Stomach smooth muscle (tissue), 2 donors: ENCODE measurements around the gene RFX5.

Experiments used
- H3K27ac ChIP-seq: one replicate; pipeline ENCODE4 v1.7.0; 2013; ENCODE audit warnings: mild to moderate bottlenecking, low read length, inconsistent platforms
- H3K27me3 ChIP-seq, 2 donors: one replicate each; pipeline ENCODE4 v1.7.0; 2013; ENCODE audit warnings: low read length in 2 of 2; ENCODE audit not compliant: insufficient read depth in 2 of 2, control insufficient read depth in 1 of 2
- H3K36me3 ChIP-seq, 2 donors: one replicate each; pipeline ENCODE4 v1.7.0; 2013; ENCODE audit warnings: low read length in 2 of 2; ENCODE audit not compliant: control insufficient read depth in 2 of 2, insufficient read depth in 2 of 2
- H3K4me1 ChIP-seq: one replicate; pipeline ENCODE4 v1.7.0; 2013; ENCODE audit warnings: low read length; ENCODE audit not compliant: control insufficient read depth, insufficient read depth
- H3K4me3 ChIP-seq, 2 donors: one replicate each; pipeline ENCODE4 v1.7.0; 2013; ENCODE audit warnings: low read length in 2 of 2
- H3K9ac ChIP-seq, 2 donors: one replicate each; pipeline ENCODE4 v1.7.0; 2013; ENCODE audit warnings: low read length in 2 of 2, mild to moderate bottlenecking in 1 of 2
- H3K9me3 ChIP-seq, 2 donors: one replicate each; pipeline ENCODE4 v1.7.0; 2013; ENCODE audit warnings: low read length in 2 of 2; ENCODE audit not compliant: control insufficient read depth in 2 of 2
- donor health status: healthy.
- donor health status: Pancreatic carcinoma.

The RFX5 gene

DNA sequence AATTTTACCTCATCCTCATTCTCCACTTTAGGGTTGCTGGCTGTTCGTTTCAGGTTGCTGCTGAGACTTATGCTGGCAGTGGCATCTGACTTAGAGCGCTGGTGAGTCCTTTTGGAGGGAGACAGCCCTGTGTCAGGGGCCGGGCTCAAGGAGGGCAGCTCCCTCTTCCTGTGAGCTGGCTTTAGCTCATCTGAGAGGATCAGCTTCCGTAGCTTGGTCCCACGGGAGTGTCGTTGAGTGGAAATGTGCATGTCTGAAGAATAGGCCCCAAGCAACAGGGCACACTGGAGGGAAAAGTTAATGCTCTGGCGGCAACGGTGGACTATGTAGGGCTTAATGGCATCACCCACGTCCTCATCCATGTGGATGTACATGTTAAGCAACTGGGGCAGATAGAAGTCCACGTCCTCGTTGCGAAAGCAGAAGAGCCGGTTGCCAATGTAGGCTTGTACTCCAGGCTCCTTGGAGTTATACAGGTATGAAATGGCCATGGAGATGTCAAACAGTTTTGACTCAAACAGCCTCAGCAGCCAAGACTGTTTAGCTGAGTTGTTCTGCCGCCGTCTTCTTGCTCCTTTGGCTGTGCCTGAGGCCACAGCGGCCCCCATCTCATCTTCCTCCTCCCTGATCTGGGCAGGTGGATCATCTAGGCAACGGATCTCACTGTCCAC lies 31.4 kb downstream of the RFX5 start:
- Histone ChIP-seq H3K9me3 (no peaks in the 10 kb centered on the region), H3K27ac (no peak overlapping the region), H3K4me1 (peaks cover 37% of the 10 kb centered on the region), H3K4me3 (no peak overlapping the region), H3K27me3 (no peaks in the 10 kb centered on the region), H3K9ac (no peak overlapping the region), H3K36me3 (peaks cover 32 to 41% of the 10 kb centered on the region in 2 donors)

DNA sequence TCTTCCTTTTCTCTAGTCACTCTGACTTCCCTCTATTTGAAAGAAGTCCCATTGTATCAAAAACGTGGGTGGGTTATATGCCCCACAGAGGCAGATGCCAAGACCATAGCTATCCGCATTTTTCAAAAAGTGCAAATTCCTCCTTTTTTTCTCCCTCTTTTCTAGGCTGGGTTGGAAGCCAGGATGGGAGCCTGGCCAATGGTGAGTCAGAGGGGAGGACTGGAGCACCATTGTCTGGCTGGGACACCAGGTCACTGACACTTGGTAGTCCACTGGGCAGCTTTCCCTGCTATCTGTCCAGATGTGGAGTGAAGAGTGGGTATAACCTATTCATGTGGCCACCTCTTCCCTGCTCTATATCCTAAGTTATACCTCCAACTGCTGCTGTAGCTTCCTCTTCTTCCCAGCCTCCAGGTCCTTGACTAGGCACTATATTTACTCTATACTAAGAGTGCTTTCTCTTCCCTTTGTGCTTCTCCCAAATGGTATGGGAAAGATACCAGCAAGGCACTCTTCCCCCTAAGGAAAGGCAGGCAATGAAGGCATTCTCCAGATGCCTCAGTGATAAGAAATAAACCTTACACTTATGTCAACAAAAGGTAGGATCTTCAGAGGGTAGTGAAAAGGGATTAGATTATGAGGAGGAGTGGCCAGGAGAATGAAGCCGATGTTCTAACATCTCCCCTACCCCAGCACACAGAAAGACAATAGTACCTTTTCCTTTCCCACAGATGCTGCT lies 32.7 kb downstream of the RFX5 start:
- Histone ChIP-seq H3K36me3 (peaks cover 30 to 39% of the 10 kb centered on the region in 2 donors), H3K9ac (peak overlapping the region in 1 of 2 donors; percentile 13), H3K27me3 (no peaks in the 10 kb centered on the region), H3K9me3 (no peaks in the 10 kb centered on the region), H3K27ac (no peak overlapping the region), H3K4me3 (no peak overlapping the region), H3K4me1 (peaks cover 47% of the 10 kb centered on the region)

- H3K9me3 ChIP-seq, result no peaks in the 10 kb centered on the region
- H3K36me3 ChIP-seq, result peaks cover 34 to 43% of the 10 kb centered on the region in 2 donors
- no peak overlapping the region for H3K4me3 ChIP-seq
- H3K9ac ChIP-seq, result peak overlapping the region in 1 of 2 donors; percentile 21
- H3K4me1 ChIP-seq, result peaks cover 49% of the 10 kb centered on the region
- peak overlapping the region; percentile 6 for H3K27ac ChIP-seq
- no peaks in the 10 kb centered on the region for H3K27me3 ChIP-seq
Measured at GRCh38 chr1:151313501-151313900, 33.6 kb downstream of the RFX5 start.

- peaks cover 49% of the 10 kb centered on the region for H3K4me1 ChIP-seq
- peak overlapping the region; percentile 6 for H3K27ac ChIP-seq
- no peak overlapping the region for H3K4me3 ChIP-seq
- no peaks in the 10 kb centered on the region for H3K27me3 ChIP-seq
- no peak overlapping the region for H3K9ac ChIP-seq
- H3K36me3 ChIP-seq, result peaks cover 41 to 50% of the 10 kb centered on the region in 2 donors
- no peaks in the 10 kb centered on the region for H3K9me3 ChIP-seq
Measured at GRCh38 chr1:151312826-151313225, 34.2 kb downstream of the RFX5 start.

DNA sequence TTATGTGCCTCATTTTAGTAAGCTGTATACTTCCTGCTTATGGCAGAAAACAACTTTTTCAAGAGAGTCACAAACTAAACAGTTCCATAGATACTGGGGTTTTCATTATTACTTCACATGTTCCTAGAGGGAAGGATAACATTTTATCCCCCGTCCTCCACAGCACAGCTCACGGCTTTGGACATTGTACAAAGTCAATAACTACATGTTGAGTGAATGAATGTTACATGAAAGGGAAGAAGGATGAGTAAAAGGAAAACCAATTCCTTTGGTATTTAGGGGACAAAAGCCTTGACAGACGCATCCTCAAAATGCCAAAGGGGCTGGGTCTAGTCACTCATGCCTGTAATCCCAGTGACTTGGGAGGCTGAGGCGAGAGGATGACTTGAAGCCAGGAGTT lies 34.6 kb downstream of the RFX5 start:
- no peaks in the 10 kb centered on the region for H3K27me3 ChIP-seq
- peak overlapping the region in 1 of 2 donors; percentile 42 for H3K9ac ChIP-seq
- peak overlapping the region; percentile 76 for H3K27ac ChIP-seq
- peaks cover 43 to 54% of the 10 kb centered on the region in 2 donors for H3K36me3 ChIP-seq
- H3K9me3 ChIP-seq, result no peaks in the 10 kb centered on the region
- H3K4me3 ChIP-seq, result no peak overlapping the region
- H3K4me1 ChIP-seq, result peaks cover 49% of the 10 kb centered on the region

DNA sequence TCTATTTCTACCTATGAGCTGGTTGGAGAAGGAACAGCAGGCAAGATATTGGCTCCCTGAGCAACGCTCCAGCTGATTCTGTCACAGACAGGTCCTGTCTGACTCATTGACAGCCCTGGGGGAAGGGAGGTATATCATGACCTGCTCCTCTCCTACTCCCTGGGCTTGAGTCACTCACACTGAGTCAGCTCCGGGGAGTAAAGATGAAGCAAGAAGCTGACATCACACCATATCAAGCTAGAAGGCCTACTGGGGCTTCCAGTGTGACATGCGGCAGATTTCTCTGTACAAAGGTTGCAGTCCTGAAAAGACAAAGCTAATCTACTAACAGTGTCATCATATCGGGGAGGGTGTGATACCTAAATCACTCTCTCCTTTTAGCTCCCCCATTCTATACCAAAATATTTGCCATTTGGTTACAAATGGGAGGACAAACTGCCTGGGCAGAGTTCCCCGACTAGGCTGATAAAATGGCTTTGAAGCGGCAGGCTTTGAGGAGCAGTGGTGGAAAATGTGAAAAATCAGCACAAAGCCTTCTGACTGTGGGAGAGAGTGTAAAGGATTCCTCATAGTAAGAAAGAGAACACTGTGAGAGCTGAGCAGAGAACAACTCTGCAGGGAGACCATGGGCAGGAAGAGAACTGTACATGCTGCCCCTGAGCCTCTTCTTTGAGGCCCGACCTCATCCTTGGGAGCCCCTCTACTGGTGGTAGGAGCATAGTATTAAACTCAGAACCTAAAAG lies 35.3 kb downstream of the RFX5 start:
- Histone ChIP-seq H3K4me1 (peaks cover 49% of the 10 kb centered on the region), H3K27me3 (no peaks in the 10 kb centered on the region), H3K27ac (peak overlapping the region; percentile 76), H3K9ac (peak overlapping the region; percentile 42 to 51), H3K9me3 (no peaks in the 10 kb centered on the region), H3K36me3 (peaks cover 47 to 58% of the 10 kb centered on the region in 2 donors), H3K4me3 (peak overlapping the region in 1 of 2 donors; percentile 3)

DNA sequence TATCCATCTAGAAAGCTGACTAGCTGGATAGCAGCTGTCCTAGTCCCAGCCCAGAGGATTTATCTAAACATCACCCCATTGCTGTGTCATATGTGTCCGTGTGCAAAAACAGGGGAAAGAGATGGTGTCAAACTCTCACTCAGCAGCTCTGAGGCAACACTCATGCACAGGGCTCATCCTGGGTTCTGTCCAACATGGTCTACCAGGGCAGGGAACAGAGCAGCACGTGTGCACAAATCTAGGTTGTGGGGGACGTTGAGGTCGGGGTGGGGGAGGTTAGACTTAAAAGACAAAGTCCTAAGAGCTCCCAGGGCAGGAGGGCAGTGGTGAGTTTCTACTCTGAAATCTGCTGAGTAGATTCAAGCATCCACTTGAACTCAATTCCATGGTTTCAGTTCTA lies 36.0 kb downstream of the RFX5 start:
- Histone ChIP-seq H3K4me1 (peaks cover 49% of the 10 kb centered on the region), H3K27ac (peak overlapping the region; percentile 76), H3K36me3 (peaks cover 46 to 59% of the 10 kb centered on the region in 2 donors), H3K4me3 (peak overlapping the region in 1 of 2 donors; percentile 3), H3K9ac (peak overlapping the region in 1 of 2 donors; percentile 42), H3K9me3 (no peaks in the 10 kb centered on the region), H3K27me3 (no peaks in the 10 kb centered on the region)

DNA sequence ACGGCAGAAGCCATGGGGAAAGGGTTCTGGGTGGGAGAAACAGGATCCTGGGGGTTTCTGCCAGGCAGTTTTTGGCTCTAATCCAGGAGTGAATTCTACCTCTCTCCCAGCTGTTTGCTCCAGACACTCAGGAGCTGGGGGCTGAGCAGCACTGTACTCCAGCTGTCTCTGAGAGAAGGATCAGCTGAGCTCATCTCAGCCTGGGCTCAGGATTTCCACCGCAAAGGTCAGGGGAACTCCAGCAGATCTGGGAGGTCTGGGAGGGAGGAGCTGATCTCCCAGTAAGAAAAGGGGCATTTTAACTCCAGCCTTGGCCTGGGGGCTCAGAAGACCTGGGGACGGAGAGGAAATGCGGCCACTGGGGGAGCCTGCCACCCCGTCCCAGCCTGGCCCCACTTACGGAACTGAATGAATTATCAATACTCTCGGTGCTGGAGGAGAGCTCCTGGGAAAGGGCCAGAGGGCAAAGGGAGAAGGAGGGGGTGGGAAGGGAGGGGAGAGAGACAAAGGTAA lies 37.2 kb downstream of the RFX5 start:
- Histone ChIP-seq H3K4me3 (no peak overlapping the region), H3K9me3 (no peaks in the 10 kb centered on the region), H3K4me1 (peaks cover 49% of the 10 kb centered on the region), H3K27me3 (no peaks in the 10 kb centered on the region), H3K36me3 (peaks cover 49 to 59% of the 10 kb centered on the region in 2 donors), H3K9ac (peak overlapping the region; percentile 12 to 36), H3K27ac (peak overlapping the region; percentile 76)

GRCh38 chr1:151294742-151295462 lies 52.1 kb downstream of the RFX5 start:
- Histone ChIP-seq H3K27me3 (no peaks in the 10 kb centered on the region), H3K9ac (peak overlapping the region in 1 of 2 donors; percentile 22), H3K27ac (no peak overlapping the region), H3K36me3 (peaks cover 63 to 73% of the 10 kb centered on the region in 2 donors), H3K9me3 (no peaks in the 10 kb centered on the region), H3K4me1 (no peaks in the 10 kb centered on the region), H3K4me3 (no peak overlapping the region)

- H3K27ac ChIP-seq, result no peak overlapping the region
- H3K27me3 ChIP-seq, result no peaks in the 10 kb centered on the region
- peaks cover 58 to 71% of the 10 kb centered on the region in 2 donors for H3K36me3 ChIP-seq
- peaks cover 4% of the 10 kb centered on the region for H3K4me1 ChIP-seq
- no peaks in the 10 kb centered on the region for H3K9me3 ChIP-seq
- no peak overlapping the region for H3K4me3 ChIP-seq
- no peak overlapping the region for H3K9ac ChIP-seq
Measured at GRCh38 chr1:151293093-151293492, 54.0 kb downstream of the RFX5 start.
